NOMO-1 treated with dmso at 0.1 percent for 144 hours (cell line): ENCODE measurements around the gene TRIM73.
"Not testable (repeated sequence)": the region's sequence is repeated elsewhere in the genome, so short reads cannot be mapped to it uniquely, and the experiment has no call there.

ENCODE experiments used
- DNase-seq: peaks from one replicate; lab custom pipeline; 2025; ENCODE audit not compliant: unreplicated experiment; lab: John Stamatoyannopoulos, UW

TRIM73 gene

GRCh38 chr7:75395329-75395728, at the start of gene TRIM73:
Gene TRIM73 (plus strand): TSS chr7:75395629. CDS start chr7:75398934, 3,305 bp downstream.
- DNase-seq, result not testable (repeated sequence)

GRCh38 chr7:75358671-75359541, 36.5 kb upstream of the TRIM73 start:
- not testable (repeated sequence) for DNase-seq

GRCh38 chr7:75359542-75359848, 35.9 kb upstream of the TRIM73 start:
- DNase-seq, result not testable (repeated sequence)

GRCh38 chr7:75364079-75364478, 31.4 kb upstream of the TRIM73 start:
- DNase-seq, result not testable (repeated sequence)

- not testable (repeated sequence) for DNase-seq
Observed at GRCh38 chr7:75366643-75367042, 28.8 kb upstream of the TRIM73 start.

- not testable (repeated sequence) for DNase-seq
Observed at GRCh38 chr7:75367313-75367712, 28.1 kb upstream of the TRIM73 start.

- DNase-seq, result not testable (repeated sequence)
Observed at GRCh38 chr7:75374144-75374518, 21.3 kb upstream of the TRIM73 start.

GRCh38 chr7:75374519-75375317, 20.7 kb upstream of the TRIM73 start:
- DNase-seq, result not testable (repeated sequence)

GRCh38 chr7:75393194-75393593, 2.2 kb upstream of the TRIM73 start:
- not testable (repeated sequence) for DNase-seq

- DNase-seq, result not testable (repeated sequence)
Observed at GRCh38 chr7:75397865-75398264, 2.4 kb downstream of the TRIM73 start.

- not testable (repeated sequence) for DNase-seq
Observed at GRCh38 chr7:75398771-75399700, 3.6 kb downstream of the TRIM73 start.

GRCh38 chr7:75400575-75400974, 5.1 kb downstream of the TRIM73 start:
- DNase-seq, result not testable (repeated sequence)

GRCh38 chr7:75403455-75404443, 8.3 kb downstream of the TRIM73 start:
- not testable (repeated sequence) for DNase-seq

- DNase-seq, result not testable (repeated sequence)
Observed at GRCh38 chr7:75404663-75405062, 9.2 kb downstream of the TRIM73 start.

- not testable (repeated sequence) for DNase-seq
Observed at GRCh38 chr7:75409880-75410822, 14.7 kb downstream of the TRIM73 start.

GRCh38 chr7:75410823-75411173, 15.4 kb downstream of the TRIM73 start:
- not testable (repeated sequence) for DNase-seq

GRCh38 chr7:75414204-75414603, 18.8 kb downstream of the TRIM73 start:
- not testable (repeated sequence) for DNase-seq

- DNase-seq, result not testable (repeated sequence)
Observed at GRCh38 chr7:75414708-75415427, 19.4 kb downstream of the TRIM73 start.
